ENCODE measurements around the gene MYOZ1. TPM values are rescaled to one million over a fixed set of nuclear protein-coding genes. Genes with fewer than 3 reads are reported as not detected.
"Not testable (repeated sequence)": the region's sequence is repeated elsewhere in the genome, so short reads cannot be mapped to it uniquely, and the experiment has no call there.

Gene MYOZ1
- total RNA-seq, 1 donor = not detected

DNA sequence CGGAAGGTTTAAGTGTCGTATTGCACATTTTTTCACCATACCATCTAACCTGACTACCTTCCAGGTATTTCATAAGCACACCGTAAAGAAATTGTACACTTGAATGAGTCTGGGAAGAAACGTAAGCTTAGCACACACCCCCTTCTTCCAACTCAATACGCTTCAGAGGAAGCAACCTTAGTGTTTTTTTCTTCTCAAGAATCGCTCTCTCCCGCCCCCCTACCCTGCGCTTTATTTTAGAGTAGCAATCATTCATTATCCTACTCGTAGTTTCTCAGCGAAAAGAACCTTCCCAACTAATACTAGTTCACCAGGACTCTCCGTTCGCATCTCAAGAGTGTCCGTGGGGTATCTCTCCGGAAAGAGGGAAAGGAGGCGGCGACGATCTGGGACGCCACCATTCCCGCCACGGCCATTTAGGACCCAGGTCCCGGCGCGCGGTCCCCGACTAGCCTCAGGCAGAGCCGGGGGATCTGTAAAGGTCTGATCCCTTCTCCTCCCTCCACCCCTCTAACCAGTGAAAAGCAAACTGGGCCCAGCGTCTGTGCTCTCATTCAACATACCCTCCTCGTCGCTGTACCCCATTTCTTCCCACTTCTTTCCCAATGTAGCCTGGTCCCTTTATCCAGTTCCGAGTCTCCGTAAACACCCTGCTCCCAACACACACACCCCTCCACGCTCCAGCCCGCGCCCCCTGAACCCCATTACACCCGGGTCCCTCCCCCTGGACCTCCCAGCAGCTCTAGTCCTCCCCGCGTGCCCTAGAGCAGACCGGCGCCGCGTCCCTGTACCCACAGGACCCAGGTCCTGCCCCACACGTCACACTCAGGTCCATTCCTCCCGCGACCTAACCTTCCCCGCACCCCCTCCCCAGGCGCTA lies 16.0 kb downstream of the MYOZ1 start:
- Histone ChIP-seq H3K27me3 (ENCODE audit: insufficient read depth, low read length) (no peaks in the 10 kb centered on the region), H3K36me3 (ENCODE audit: insufficient read depth, low read length) (no peaks in the 10 kb centered on the region), H2AFZ (ENCODE audit: low read length) (peak overlapping the region; percentile 99), H4K20me1 (ENCODE audit: insufficient read depth, low read length) (no peaks in the 10 kb centered on the region), H3K9me3 (ENCODE audit: low read depth, low read length) (no peaks in the 10 kb centered on the region), H3K4me1 (ENCODE audit: insufficient read depth, low read length) (peaks cover 5% of the 10 kb centered on the region), H3K27ac (ENCODE audit: low read depth, low read length) (peak overlapping the region; percentile 73), H3K4me2 (ENCODE audit: insufficient read depth, low read length) (peak overlapping the region; percentile 82), H3K79me2 (ENCODE audit: insufficient read depth, low read length) (peaks cover 7% of the 10 kb centered on the region), H3K4me3 (ENCODE audit: insufficient read depth, low read length) (peak overlapping the region; percentile 98)
- TF ChIP-seq, protein P1, sequence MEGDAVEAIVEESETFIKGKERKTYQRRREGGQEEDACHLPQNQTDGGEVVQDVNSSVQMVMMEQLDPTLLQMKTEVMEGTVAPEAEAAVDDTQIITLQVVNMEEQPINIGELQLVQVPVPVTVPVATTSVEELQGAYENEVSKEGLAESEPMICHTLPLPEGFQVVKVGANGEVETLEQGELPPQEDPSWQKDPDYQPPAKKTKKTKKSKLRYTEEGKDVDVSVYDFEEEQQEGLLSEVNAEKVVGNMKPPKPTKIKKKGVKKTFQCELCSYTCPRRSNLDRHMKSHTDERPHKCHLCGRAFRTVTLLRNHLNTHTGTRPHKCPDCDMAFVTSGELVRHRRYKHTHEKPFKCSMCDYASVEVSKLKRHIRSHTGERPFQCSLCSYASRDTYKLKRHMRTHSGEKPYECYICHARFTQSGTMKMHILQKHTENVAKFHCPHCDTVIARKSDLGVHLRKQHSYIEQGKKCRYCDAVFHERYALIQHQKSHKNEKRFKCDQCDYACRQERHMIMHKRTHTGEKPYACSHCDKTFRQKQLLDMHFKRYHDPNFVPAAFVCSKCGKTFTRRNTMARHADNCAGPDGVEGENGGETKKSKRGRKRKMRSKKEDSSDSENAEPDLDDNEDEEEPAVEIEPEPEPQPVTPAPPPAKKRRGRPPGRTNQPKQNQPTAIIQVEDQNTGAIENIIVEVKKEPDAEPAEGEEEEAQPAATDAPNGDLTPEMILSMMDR (IDR thresholded peaks at IDR 0.05; ENCODE audit: extremely low read depth, low read depth, low read length) = no peak
- DNase-seq (ENCODE audit: insufficient read length, low spot score, missing footprints) = peak; percentile 82

DNA sequence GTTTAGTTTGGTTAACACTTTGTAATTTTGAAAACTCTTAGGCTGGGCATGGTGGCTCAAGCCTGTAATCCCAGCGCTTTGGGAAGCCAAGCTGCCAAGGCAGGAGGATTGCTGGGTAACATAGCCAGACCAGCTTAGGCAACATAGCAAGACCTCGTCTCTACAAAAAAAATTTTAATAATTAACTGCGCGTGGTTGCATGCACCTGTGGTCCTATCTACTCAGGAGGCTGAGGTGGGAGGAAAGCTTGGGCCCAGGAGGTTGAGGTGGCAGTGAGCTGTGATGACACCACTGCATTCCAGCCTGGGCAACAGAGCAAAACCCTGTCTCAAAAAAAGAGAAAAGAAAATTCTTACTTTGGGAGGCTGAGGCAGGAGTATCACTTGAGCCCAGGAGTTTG lies 18.2 kb downstream of the MYOZ1 start:
- no peaks in the 10 kb centered on the region for H3K36me3 ChIP-seq (ENCODE audit: insufficient read depth, low read length)
- H3K4me3 ChIP-seq (ENCODE audit: insufficient read depth, low read length) = no peak overlapping the region
- H3K27ac ChIP-seq (ENCODE audit: low read depth, low read length) = no peak overlapping the region
- TF ChIP-seq, protein P1 (IDR thresholded peaks at IDR 0.05; ENCODE audit: extremely low read depth, low read depth, low read length) = no peak
- no peaks in the 10 kb centered on the region for H3K27me3 ChIP-seq (ENCODE audit: insufficient read depth, low read length)
- no peak overlapping the region for H3K4me2 ChIP-seq (ENCODE audit: insufficient read depth, low read length)
- no peak for DNase-seq (ENCODE audit: insufficient read length, low spot score, missing footprints)
- H3K4me1 ChIP-seq (ENCODE audit: insufficient read depth, low read length) = peaks cover 5% of the 10 kb centered on the region
- no peaks in the 10 kb centered on the region for H3K9me3 ChIP-seq (ENCODE audit: low read depth, low read length)
- H4K20me1 ChIP-seq (ENCODE audit: insufficient read depth, low read length) = no peaks in the 10 kb centered on the region
- H3K79me2 ChIP-seq (ENCODE audit: insufficient read depth, low read length) = peaks cover 7% of the 10 kb centered on the region
- H2AFZ ChIP-seq (ENCODE audit: low read length) = no peak overlapping the region

DNA sequence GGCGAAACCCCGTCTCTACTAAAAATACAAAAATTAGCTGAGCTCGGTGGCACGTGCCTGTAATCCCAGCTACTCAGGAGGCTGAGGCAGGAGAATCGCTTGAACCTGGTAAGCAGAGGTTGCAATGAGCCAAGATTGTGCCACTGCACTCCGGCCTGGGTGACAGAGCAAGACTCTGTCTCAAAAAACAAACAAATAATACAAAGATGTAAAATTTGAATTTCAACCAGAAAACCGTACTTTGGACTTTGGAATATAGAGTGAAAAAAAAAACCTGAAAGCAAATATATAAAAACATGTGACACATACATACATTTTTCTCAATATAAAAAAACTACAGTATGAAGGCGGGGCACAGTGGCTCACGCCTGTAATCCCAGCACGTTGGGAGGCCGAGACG lies 20.3 kb downstream of the MYOZ1 start:
- H3K4me3 ChIP-seq (ENCODE audit: insufficient read depth, low read length); H3K79me2 ChIP-seq (ENCODE audit: insufficient read depth, low read length); H4K20me1 ChIP-seq (ENCODE audit: insufficient read depth, low read length); H3K36me3 ChIP-seq (ENCODE audit: insufficient read depth, low read length); H3K4me1 ChIP-seq (ENCODE audit: insufficient read depth, low read length); H3K9me3 ChIP-seq (ENCODE audit: low read depth, low read length); H3K4me2 ChIP-seq (ENCODE audit: insufficient read depth, low read length); H3K27ac ChIP-seq (ENCODE audit: low read depth, low read length); H3K27me3 ChIP-seq (ENCODE audit: insufficient read depth, low read length); H2AFZ ChIP-seq (ENCODE audit: low read length); DNase-seq (ENCODE audit: insufficient read length, low spot score, missing footprints): not testable (repeated sequence)

DNA sequence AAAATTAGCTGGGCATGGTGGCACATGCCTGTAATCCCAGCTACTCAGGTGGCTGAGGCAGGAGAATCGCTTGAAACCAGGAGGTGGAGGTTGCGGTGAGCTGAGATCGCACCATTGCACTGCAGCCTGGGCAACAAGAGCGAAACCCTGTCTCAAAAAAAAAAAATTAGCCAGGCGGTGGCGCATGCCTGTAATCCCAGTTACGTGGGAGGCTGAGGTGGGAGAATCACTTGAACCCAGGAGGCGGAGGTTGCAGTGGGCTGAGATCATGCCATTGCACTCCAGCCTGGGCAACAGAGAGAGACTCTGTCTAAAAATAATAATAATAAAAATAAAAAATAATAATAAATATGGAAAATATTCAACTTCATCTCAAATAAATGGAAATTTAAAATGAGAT lies 24.1 kb downstream of the MYOZ1 start:
- H2AFZ ChIP-seq (ENCODE audit: low read length); H3K4me3 ChIP-seq (ENCODE audit: insufficient read depth, low read length); H3K4me1 ChIP-seq (ENCODE audit: insufficient read depth, low read length); H3K27ac ChIP-seq (ENCODE audit: low read depth, low read length); DNase-seq (ENCODE audit: insufficient read length, low spot score, missing footprints); H3K36me3 ChIP-seq (ENCODE audit: insufficient read depth, low read length); H3K27me3 ChIP-seq (ENCODE audit: insufficient read depth, low read length); H4K20me1 ChIP-seq (ENCODE audit: insufficient read depth, low read length); H3K9me3 ChIP-seq (ENCODE audit: low read depth, low read length); H3K4me2 ChIP-seq (ENCODE audit: insufficient read depth, low read length); H3K79me2 ChIP-seq (ENCODE audit: insufficient read depth, low read length): not testable (repeated sequence)

DNA sequence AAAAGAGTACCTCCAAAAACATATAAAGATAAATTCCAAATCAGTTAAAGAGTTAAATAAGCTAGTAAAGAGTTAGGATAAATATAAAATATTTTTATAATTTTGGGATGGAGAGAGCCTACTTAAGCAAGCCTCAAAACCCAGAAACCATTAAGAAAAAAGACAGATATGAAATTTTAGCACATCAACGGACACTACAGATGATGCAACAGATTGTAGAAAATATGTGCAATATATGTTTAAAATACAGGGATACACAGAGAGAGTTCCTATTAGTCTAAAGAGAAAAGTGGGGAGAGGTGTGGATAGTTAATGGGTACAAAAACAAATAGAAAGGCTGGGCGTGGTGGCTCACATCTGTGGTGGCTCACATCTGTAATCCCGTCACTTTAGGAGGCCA lies 26.6 kb downstream of the MYOZ1 start:
- DNase-seq (ENCODE audit: insufficient read length, low spot score, missing footprints) = no peak
- H4K20me1 ChIP-seq (ENCODE audit: insufficient read depth, low read length) = no peaks in the 10 kb centered on the region
- TF ChIP-seq, protein P1 (IDR thresholded peaks at IDR 0.05; ENCODE audit: extremely low read depth, low read depth, low read length) = no peak

More for the DNA sequence above, 26.6 kb downstream of the MYOZ1 start:
- Histone ChIP-seq H3K4me3 (ENCODE audit: insufficient read depth, low read length) (no peak overlapping the region), H3K36me3 (ENCODE audit: insufficient read depth, low read length) (no peaks in the 10 kb centered on the region), H3K9me3 (ENCODE audit: low read depth, low read length) (no peaks in the 10 kb centered on the region), H2AFZ (ENCODE audit: low read length) (no peak overlapping the region), H3K27ac (ENCODE audit: low read depth, low read length) (no peak overlapping the region), H3K27me3 (ENCODE audit: insufficient read depth, low read length) (no peaks in the 10 kb centered on the region), H3K4me1 (ENCODE audit: insufficient read depth, low read length) (no peaks in the 10 kb centered on the region), H3K4me2 (ENCODE audit: insufficient read depth, low read length) (no peak overlapping the region), H3K79me2 (ENCODE audit: insufficient read depth, low read length) (no peaks in the 10 kb centered on the region)
